ENCODE results near the gene CAMK1D.

The CAMK1D gene

DNA sequence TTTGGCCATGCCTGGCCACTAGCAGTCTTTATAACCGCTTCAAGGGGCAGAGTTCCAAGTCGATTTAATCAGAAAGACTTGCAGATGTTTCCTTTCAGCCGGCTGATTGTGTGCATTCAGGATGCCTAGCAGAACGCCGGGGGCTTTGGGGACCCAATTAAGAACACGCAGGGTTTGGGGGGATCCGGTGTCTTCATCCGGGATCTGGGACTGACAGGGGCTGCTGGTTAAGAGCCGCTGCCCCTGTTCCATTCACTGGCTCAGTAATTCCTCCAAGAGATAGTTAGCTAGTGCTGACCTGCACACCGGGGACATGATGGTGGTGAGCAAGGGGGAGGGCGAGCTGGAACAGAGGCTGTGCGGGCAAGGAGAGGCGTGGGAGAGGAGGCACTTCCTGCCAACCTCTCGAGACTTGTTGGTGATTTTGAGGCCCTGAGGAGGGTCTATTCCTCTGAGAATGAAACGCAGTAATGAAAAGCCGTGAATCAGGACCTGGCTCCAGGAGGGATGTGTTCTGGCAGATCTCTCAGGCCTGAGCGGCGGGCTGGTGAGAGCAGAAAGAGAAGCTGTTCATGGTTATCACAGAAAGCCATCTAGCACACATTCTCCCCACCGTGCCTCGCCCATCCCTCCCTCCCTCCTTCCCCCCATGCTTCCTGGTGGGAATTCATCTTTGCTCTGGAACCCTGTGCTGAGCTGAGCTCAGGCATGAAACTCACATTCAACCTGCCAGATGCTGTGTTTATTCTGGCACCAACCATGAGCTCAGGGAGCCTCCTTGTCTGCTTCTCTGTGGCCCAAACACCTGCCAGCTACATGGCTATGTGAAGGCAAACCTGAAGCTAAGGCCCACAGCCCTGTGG lies 500.2 kb downstream of the CAMK1D start:
- no peaks in the 10 kb centered on the region for H3K9me3 ChIP-seq (ENCODE audit: control insufficient read depth, insufficient read depth, low read length)
- H3K27me3 ChIP-seq (ENCODE audit: control insufficient read depth, low read length): no peaks in the 10 kb centered on the region
- no peaks in the 10 kb centered on the region for H3K36me3 ChIP-seq (ENCODE audit: control insufficient read depth, low read length)
- H3K4me1 ChIP-seq (ENCODE audit: control insufficient read depth, low read length): peaks cover 15% of the 10 kb centered on the region
- no peaks in the 10 kb centered on the region for H3K79me2 ChIP-seq (ENCODE audit: control insufficient read depth, low read length)
- no peak overlapping the region for H3K4me2 ChIP-seq (ENCODE audit: low read length)
- no peak for TF ChIP-seq EZH2phosphoT487 (IDR thresholded peaks at IDR 0.05; ENCODE audit: borderline replicate concordance, low read length)
- TF ChIP-seq, protein P1, sequence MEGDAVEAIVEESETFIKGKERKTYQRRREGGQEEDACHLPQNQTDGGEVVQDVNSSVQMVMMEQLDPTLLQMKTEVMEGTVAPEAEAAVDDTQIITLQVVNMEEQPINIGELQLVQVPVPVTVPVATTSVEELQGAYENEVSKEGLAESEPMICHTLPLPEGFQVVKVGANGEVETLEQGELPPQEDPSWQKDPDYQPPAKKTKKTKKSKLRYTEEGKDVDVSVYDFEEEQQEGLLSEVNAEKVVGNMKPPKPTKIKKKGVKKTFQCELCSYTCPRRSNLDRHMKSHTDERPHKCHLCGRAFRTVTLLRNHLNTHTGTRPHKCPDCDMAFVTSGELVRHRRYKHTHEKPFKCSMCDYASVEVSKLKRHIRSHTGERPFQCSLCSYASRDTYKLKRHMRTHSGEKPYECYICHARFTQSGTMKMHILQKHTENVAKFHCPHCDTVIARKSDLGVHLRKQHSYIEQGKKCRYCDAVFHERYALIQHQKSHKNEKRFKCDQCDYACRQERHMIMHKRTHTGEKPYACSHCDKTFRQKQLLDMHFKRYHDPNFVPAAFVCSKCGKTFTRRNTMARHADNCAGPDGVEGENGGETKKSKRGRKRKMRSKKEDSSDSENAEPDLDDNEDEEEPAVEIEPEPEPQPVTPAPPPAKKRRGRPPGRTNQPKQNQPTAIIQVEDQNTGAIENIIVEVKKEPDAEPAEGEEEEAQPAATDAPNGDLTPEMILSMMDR (IDR thresholded peaks at IDR 0.05; ENCODE audit: low read depth, low read length, poor library complexity, severe bottlenecking): no peak
- no peaks in the 10 kb centered on the region for H3K9me2 ChIP-seq (replicated peaks; ENCODE audit: control insufficient read depth, low read length)
- H3K4me3 ChIP-seq (ENCODE audit: low read length): no peak overlapping the region
- no peak overlapping the region for H3K27ac ChIP-seq (ENCODE audit: low read depth, low read length)
- H4K20me1 ChIP-seq (ENCODE audit: control insufficient read depth, insufficient read depth, low read depth, low read length): no peaks in the 10 kb centered on the region
- no peaks in the 10 kb centered on the region for H3F3A ChIP-seq (ENCODE audit: control insufficient read depth, insufficient read depth)

GRCh38 chr10:12852687-12853086 lies 503.3 kb downstream of the CAMK1D start:
- Histone ChIP-seq H3K36me3 (ENCODE audit: control insufficient read depth, low read length) (no peaks in the 10 kb centered on the region), H3K27ac (ENCODE audit: low read depth, low read length) (no peak overlapping the region), H3K4me1 (ENCODE audit: control insufficient read depth, low read length) (no peaks in the 10 kb centered on the region), H3K4me2 (ENCODE audit: low read length) (no peak overlapping the region), H3K9me3 (ENCODE audit: control insufficient read depth, insufficient read depth, low read length) (no peaks in the 10 kb centered on the region), H3K79me2 (ENCODE audit: control insufficient read depth, low read length) (no peaks in the 10 kb centered on the region), H3F3A (ENCODE audit: control insufficient read depth, insufficient read depth) (no peaks in the 10 kb centered on the region), H4K20me1 (ENCODE audit: control insufficient read depth, insufficient read depth, low read depth, low read length) (no peaks in the 10 kb centered on the region), H3K4me3 (ENCODE audit: low read length) (no peak overlapping the region), H3K27me3 (ENCODE audit: control insufficient read depth, low read length) (0 out of 2 replicates have a peak, but pooled peaks cover 3% of the 10 kb centered on the region), H3K9me2 (replicated peaks; ENCODE audit: control insufficient read depth, low read length) (no peaks in the 10 kb centered on the region)
- no peak for TF ChIP-seq EZH2phosphoT487 (IDR thresholded peaks at IDR 0.05; ENCODE audit: borderline replicate concordance, low read length)
- TF ChIP-seq, protein P1 (IDR thresholded peaks at IDR 0.05; ENCODE audit: low read depth, low read length, poor library complexity, severe bottlenecking): no peak

GRCh38 chr10:12854988-12855387 lies 505.6 kb downstream of the CAMK1D start:
- H3K27ac ChIP-seq (ENCODE audit: low read depth, low read length): no peak overlapping the region
- no peaks in the 10 kb centered on the region for H3K9me3 ChIP-seq (ENCODE audit: control insufficient read depth, insufficient read depth, low read length)
- H3K27me3 ChIP-seq (ENCODE audit: control insufficient read depth, low read length): 0 out of 2 replicates have a peak, but pooled peaks cover 3% of the 10 kb centered on the region
- H4K20me1 ChIP-seq (ENCODE audit: control insufficient read depth, insufficient read depth, low read depth, low read length): no peaks in the 10 kb centered on the region
- no peak overlapping the region for H3K4me2 ChIP-seq (ENCODE audit: low read length)
- no peaks in the 10 kb centered on the region for H3F3A ChIP-seq (ENCODE audit: control insufficient read depth, insufficient read depth)
- no peak for TF ChIP-seq EZH2phosphoT487 (IDR thresholded peaks at IDR 0.05; ENCODE audit: borderline replicate concordance, low read length)
- TF ChIP-seq, protein P1 (IDR thresholded peaks at IDR 0.05; ENCODE audit: low read depth, low read length, poor library complexity, severe bottlenecking): no peak
- H3K9me2 ChIP-seq (replicated peaks; ENCODE audit: control insufficient read depth, low read length): no peaks in the 10 kb centered on the region
- H3K36me3 ChIP-seq (ENCODE audit: control insufficient read depth, low read length): no peaks in the 10 kb centered on the region
- H3K4me3 ChIP-seq (ENCODE audit: low read length): no peak overlapping the region
- no peaks in the 10 kb centered on the region for H3K4me1 ChIP-seq (ENCODE audit: control insufficient read depth, low read length)
- no peaks in the 10 kb centered on the region for H3K79me2 ChIP-seq (ENCODE audit: control insufficient read depth, low read length)

Measured in DOHH2 (cell line).